Right cardiac atrium (tissue), 5 donors: Measurements from ENCODE around the gene ST6GALNAC6. TPM values are rescaled to one million over a fixed set of nuclear protein-coding genes. Genes with fewer than 3 reads are reported as not detected.
A peak's percentile ranks its signal among the peaks of the same experiment; 100 is the strongest.
"Not testable (repeated sequence)": the region's sequence is repeated elsewhere in the genome, so short reads cannot be mapped to it uniquely, and the experiment has no call there.

Experiments
- ATAC-seq, 2 donors: fragments of 200-7000 bp; cut with Tn5 transposase; one replicate each; pipeline versions ENCODE4 v1.8.0 to v1.9.1; 2020; ENCODE audit warnings: moderate library complexity in 2 of 2, mild to moderate bottlenecking in 1 of 2
- DNase-seq, 3 donors: peaks; one replicate each; pipeline ENCODE4 v3.0.0-alpha.2; 2020
- H3K27ac ChIP-seq: one replicate; pipeline ENCODE4 v1.5.1; 2013; ENCODE audit warnings: mild to moderate bottlenecking, low read length, control low read depth, moderate library complexity
- H3K27me3 ChIP-seq: one replicate; pipeline ENCODE4 v1.6.1; 2013; ENCODE audit not compliant: control insufficient read depth, insufficient read depth
- H3K4me1 ChIP-seq: one replicate; pipeline ENCODE4 v1.6.1; 2013; ENCODE audit warnings: low read length; ENCODE audit not compliant: control insufficient read depth, insufficient read depth
- H3K4me3 ChIP-seq: one replicate; pipeline ENCODE4 v1.5.1; 2013; ENCODE audit warnings: low read length, control low read depth
- H3K9me3 ChIP-seq: one replicate; pipeline ENCODE4 v1.6.1; 2013; ENCODE audit warnings: low read length; ENCODE audit not compliant: control insufficient read depth
- WGBS: extraction: QIAGEN DNeasy Blood & Tissue Kit; methylation state at CpG from one replicate; pipeline ENCODE4 v1.1.7; 2013; 5-methylcytosine and 5-hydroxymethylcytosine counted together
- intact Hi-C, 4 donors: fragments of 100-400 bp; cut with DNase I; formaldehyde crosslinking; loops; one replicate each; pipeline versions ENCODE4 v1.11.0 to v1.14.0; 2022 to 2023
- polyA plus RNA-seq: library from polyadenylated mRNA; stranded (reverse); fragments of 200-250 nt; gene quantifications from one replicate; pipeline ENCODE4 v1.2.3, GENCODE V29; 2013
- total RNA-seq, 4 donors: library from RNA; stranded (reverse); fragmentation: NEBNext Ultra II Directional; extraction: Animal tissue kit (Norgen Biotek cat#: 25700); gene quantifications; one replicate each; pipeline ENCODE4 v1.2.1, GENCODE V29; 2021
- donor health status: healthy with polysubstance abuse.
- donor health status: DM: no; HTN: yes; CAD: no.
- donor health status: DM: no; HTN: no; CAD: no.
- donor health status: DM: no; HTN: yes; CAD: no; lungs with severe emphysema.
- donor health status: DM: yes; HTN: yes; CAD: no.

Gene ST6GALNAC6
- total and polyA plus RNA-seq, 5 donors = 55.9 to 73.7 (median 65.1) TPM

- Histone ChIP-seq H3K4me3 (no peak overlapping the region), H3K27me3 (no peaks in the 10 kb centered on the region), H3K9me3 (no peaks in the 10 kb centered on the region), H3K4me1 (peaks cover 14% of the 10 kb centered on the region), H3K27ac (no peak overlapping the region)
- peak in 1 of 3 donors; percentile 67 for DNase-seq
- intact Hi-C loops = loop anchor here in 3 of 4 donors (5.0 to 10.0 kb wide), 3 partner anchors 68 to 138 kb away; partner anchors contain the start of genes TOR2A (in 3 of the 3) and FPGS (in 2 of the 3)
- WGBS = 90% methylated on average over 20 of the region's 20 CpGs
- ATAC-seq = no peak
Observed at GRCh38 chr9:127872369-127873222, 26.8 kb downstream of the ST6GALNAC6 start.

GRCh38 chr9:127871531-127871930 is 27.9 kb downstream of the ST6GALNAC6 start:
- H3K9me3 ChIP-seq = no peaks in the 10 kb centered on the region
- no peak for ATAC-seq
- WGBS = 72% methylated on average over 9 of the region's 9 CpGs
- intact Hi-C loops = loop anchor here in 3 of 4 donors (5.0 to 10.0 kb wide), 3 partner anchors 67 to 137 kb away; partner anchors contain the start of genes TOR2A (in 3 of the 3) and FPGS (in 2 of the 3)
- peaks cover 14% of the 10 kb centered on the region for H3K4me1 ChIP-seq
- no peaks in the 10 kb centered on the region for H3K27me3 ChIP-seq
- peak in 1 of 3 donors; percentile 29 for DNase-seq
- H3K27ac ChIP-seq = no peak overlapping the region
- no peak overlapping the region for H3K4me3 ChIP-seq

GRCh38 chr9:127870887-127871286 is 28.5 kb downstream of the ST6GALNAC6 start:
- H3K27me3 ChIP-seq = no peaks in the 10 kb centered on the region
- intact Hi-C loops = loop anchor here in 3 of 4 donors (5.0 to 10.0 kb wide), 3 partner anchors 66 to 136 kb away; partner anchors contain the start of genes TOR2A (in 3 of the 3) and FPGS (in 2 of the 3)
- peaks cover 10% of the 10 kb centered on the region for H3K4me1 ChIP-seq
- WGBS = 82% methylated on average over 12 of the region's 12 CpGs
- H3K27ac ChIP-seq = no peak overlapping the region
- H3K4me3 ChIP-seq = no peak overlapping the region
- no peaks in the 10 kb centered on the region for H3K9me3 ChIP-seq
- no peak for ATAC-seq
- DNase-seq = peak in 1 of 3 donors; percentile 42

- ATAC-seq = not testable (repeated sequence)
Observed at GRCh38 chr9:127870153-127870491, 29.3 kb downstream of the ST6GALNAC6 start.

GRCh38 chr9:127869310-127870152 is 29.9 kb downstream of the ST6GALNAC6 start:
- Histone ChIP-seq H3K9me3 (no peaks in the 10 kb centered on the region), H3K27ac (peak overlapping the region; percentile 59), H3K27me3 (no peaks in the 10 kb centered on the region), H3K4me3 (no peak overlapping the region), H3K4me1 (peaks cover 4% of the 10 kb centered on the region)
- intact Hi-C loops = loop anchor here in 3 of 4 donors (5.0 to 10.0 kb wide), 3 partner anchors 65 to 135 kb away; partner anchors contain the start of genes TOR2A (in 3 of the 3) and FPGS (in 2 of the 3)
- ATAC-seq = peak; percentile 64 to 69
- 64% methylated on average over 18 of the region's 18 CpGs for whole genome bisulfite sequencing
- DNase-seq = peak; percentile 92 to 97 (median 95)

More at GRCh38 chr9:127870153-127870491, 29.3 kb downstream of the ST6GALNAC6 start:
- WGBS = 69% methylated on average over 9 of the region's 9 CpGs
- DNase-seq = peak in 1 of 3 donors; percentile 11
- not testable (repeated sequence) for H3K4me1 ChIP-seq, H3K4me3 ChIP-seq, H3K27me3 ChIP-seq, H3K27ac ChIP-seq, H3K9me3 ChIP-seq
- intact Hi-C loops = loop anchor here in 3 of 4 donors (5.0 to 10.0 kb wide), 3 partner anchors 65 to 135 kb away; partner anchors contain the start of genes TOR2A (in 3 of the 3) and FPGS (in 2 of the 3)

- Histone ChIP-seq H3K9me3 (no peaks in the 10 kb centered on the region), H3K4me3 (no peak overlapping the region), H3K27ac (peak overlapping the region; percentile 32), H3K4me1 (peaks cover 3% of the 10 kb centered on the region), H3K27me3 (no peaks in the 10 kb centered on the region)
- 82% methylated on average over 18 of the region's 18 CpGs for WGBS
- ATAC-seq = no peak
- intact Hi-C loops = no loop called here
- peak in 2 of 3 donors; percentile 6 to 57 for DNase-seq
Observed at GRCh38 chr9:127868278-127868902, 31.0 kb downstream of the ST6GALNAC6 start.

- DNase-seq (peak; percentile 73 to 88 (median 86)), ATAC-seq (peak; percentile 30 to 70)
- intact Hi-C loops = no loop called here
- Histone ChIP-seq H3K27me3 (no peaks in the 10 kb centered on the region), H3K27ac (peak overlapping the region; percentile 71), H3K4me1 (peaks cover 3% of the 10 kb centered on the region), H3K4me3 (no peak overlapping the region), H3K9me3 (no peaks in the 10 kb centered on the region)
- 70% methylated on average over 30 of the region's 30 CpGs for WGBS
Observed at GRCh38 chr9:127867356-127868277, 31.8 kb downstream of the ST6GALNAC6 start.

GRCh38 chr9:127866535-127866934 is 32.9 kb downstream of the ST6GALNAC6 start:
- Histone ChIP-seq H3K27ac (no peak overlapping the region), H3K27me3 (no peaks in the 10 kb centered on the region), H3K9me3 (no peaks in the 10 kb centered on the region), H3K4me1 (peaks cover 10% of the 10 kb centered on the region), H3K4me3 (no peak overlapping the region)
- WGBS = 88% methylated on average over 13 of the region's 13 CpGs
- no peak for ATAC-seq
- peak in 2 of 3 donors; percentile 50 to 57 for DNase-seq
- intact Hi-C loops = no loop called here

- H3K4me1 ChIP-seq = peaks cover 14% of the 10 kb centered on the region
- no peaks in the 10 kb centered on the region for H3K9me3 ChIP-seq
- intact Hi-C loops = no loop called here
Observed at GRCh38 chr9:127865645-127866464, 33.5 kb downstream of the ST6GALNAC6 start.

More at GRCh38 chr9:127865645-127866464, 33.5 kb downstream of the ST6GALNAC6 start:
- DNase-seq (peak in 2 of 3 donors; percentile 42 to 51), ATAC-seq (no peak)
- 74% methylated on average over 19 of the region's 19 CpGs for WGBS
- H3K27me3 ChIP-seq = no peaks in the 10 kb centered on the region
- H3K27ac ChIP-seq = peak overlapping the region; percentile 39
- H3K4me3 ChIP-seq = no peak overlapping the region
